H1 (cell line): Measurements from ENCODE around the gene TYW5. TPM values are rescaled to one million over a fixed set of nuclear protein-coding genes. Genes with fewer than 3 reads are reported as not detected.

ENCODE experiments used
- CEBPB ChIP-seq: IDR thresholded peaks from 2 replicates; pipeline ENCODE4 v1.6.1; 2012; ENCODE audit warnings: low read depth, low read length
- MAFK ChIP-seq: IDR thresholded peaks from 2 replicates; pipeline ENCODE4 v1.6.1; 2012; ENCODE audit warnings: low read depth, mild to moderate bottlenecking, improper control_type of control experiment, low read length
- NRF1 ChIP-seq: IDR thresholded peaks from 2 replicates; pipeline ENCODE4 v1.6.1; 2011; ENCODE audit warnings: mild to moderate bottlenecking, low read depth, low read length, improper control_type of control experiment
- RFX5 ChIP-seq: IDR thresholded peaks from 2 replicates; pipeline ENCODE4 v1.6.1; 2011; ENCODE audit warnings: low read depth, low read length, improper control_type of control experiment, borderline replicate concordance
- RNF2 ChIP-seq: fragments of 200-900, 300-1000 bp; sonication (generic); IDR thresholded peaks from 2 replicates; pipeline ENCODE4 v1.7.1; 2016; ENCODE audit warnings: borderline replicate concordance, low read depth, mild to moderate bottlenecking, antibody characterized with exemption, low read length; ENCODE audit not compliant: poor library complexity, severe bottlenecking; ENCODE audit errors: missing control alignments
- SP2 ChIP-seq: IDR thresholded peaks from 2 replicates; pipeline ENCODE4 v1.6.1; 2012; ENCODE audit warnings: mild to moderate bottlenecking, low read length, inconsistent platforms
- polyA plus RNA-seq, 7 experiments: library from polyadenylated mRNA; depleted of rRNA in 3 of 7; stranded (reverse) in 5 of 7; unstranded in 2 of 7; fragments of >200 nt in 5 of 7; fragments of 200-250 nt in 2 of 7; gene quantifications; 1 replicate in 5 of 7; 2 replicates in 1 of 7; 4 replicates in 1 of 7; pipeline versions ENCODE4 v1.2.1 to v1.2.3, GENCODE V29; 2011 to 2013; ENCODE audit warnings: missing spikeins in 2 of 7, mixed read lengths in 2 of 7
- total RNA-seq: library from RNA; stranded (reverse); fragmentation: NEBNext Ultra II Directional; extraction: Animal tissue kit (Norgen Biotek cat#: 25700); gene quantifications from 2 replicates; pipeline ENCODE4 v1.2.1, GENCODE V29; 2021

TYW5 gene
- total and polyA plus RNA-seq, 2 of the 8 experiments (the other 6 are each of a cell fraction or from before 2014, with no cell fraction given) = 5.4 to 11.3 TPM

DNA sequence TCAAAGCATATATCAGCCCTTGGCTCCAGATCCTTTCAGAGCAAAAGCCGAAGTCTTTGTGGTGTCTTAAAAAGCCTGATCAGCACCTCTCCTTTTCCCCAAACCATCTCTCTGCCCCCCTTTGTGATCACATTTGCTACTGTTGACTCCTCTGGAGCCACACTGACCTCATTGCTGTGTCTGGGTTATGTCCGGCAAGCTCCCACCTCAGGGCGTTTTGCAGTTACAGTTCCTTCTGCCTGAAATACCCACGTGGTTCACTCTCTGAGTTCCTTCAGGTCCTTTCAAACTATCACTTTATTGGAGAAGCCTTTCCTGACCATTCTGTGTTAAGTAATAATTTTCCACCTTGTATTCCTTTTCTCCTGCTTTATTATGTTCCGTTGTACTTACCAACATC lies 32.4 kb downstream of the TYW5 start (continued):
- TF ChIP-seq RNF2 (no peak), NRF1 (no peak), CEBPB (no peak), SP2 (no peak), MAFK (no peak), RFX5 (no peak)
